Testis (tissue), 3 donors: Measurements from ENCODE around the gene ASIC2. TPM values are rescaled to one million over a fixed set of nuclear protein-coding genes. Genes with fewer than 3 reads are reported as not detected.

Experiments used
- DNase-seq: peaks from one replicate; pipeline ENCODE4 v3.0.0-alpha.2; 2019
- H3K27ac ChIP-seq, 2 donors: fragments of 200-600 bp; sonication (generic); one replicate each; pipeline ENCODE4 v1.5.1; 2019
- H3K27me3 ChIP-seq: fragments of 200-600 bp; sonication (generic); one replicate; pipeline ENCODE4 v1.5.1; 2019
- H3K36me3 ChIP-seq: fragments of 200-600 bp; sonication (generic); one replicate; pipeline ENCODE4 v1.5.1; 2017; ENCODE audit warnings: low read depth; ENCODE audit errors: missing control alignments
- H3K4me1 ChIP-seq: fragments of 200-600 bp; sonication (generic); one replicate; pipeline ENCODE4 v1.5.1; 2019
- H3K4me3 ChIP-seq, 2 donors: fragments of 200-600 bp; sonication (generic); one replicate each; pipeline ENCODE4 v1.5.1; 2017 to 2019
- H3K9me3 ChIP-seq: fragments of 200-600 bp; sonication (generic); one replicate; pipeline ENCODE4 v1.5.1; 2017
- POLR2A ChIP-seq: fragments of 450-650 bp; IDR thresholded peaks from one replicate; pipeline ENCODE4 v1.6.1; 2017; ENCODE audit warnings: antibody characterized with exemption, mild to moderate bottlenecking, moderate library complexity
- WGBS, 2 donors: methylation state at CpG; one replicate each; pipeline ENCODE4 v1.1.5; 2018; 5-methylcytosine and 5-hydroxymethylcytosine counted together
- intact Hi-C: fragments of 100-400 bp; cut with DNase I; formaldehyde crosslinking; loops from one replicate; pipeline ENCODE4 v1.15.1; 2023; ENCODE audit warnings: low total_unique reads
- polyA plus RNA-seq: library from polyadenylated mRNA; stranded (reverse); fragments of 350-450 nt; fragmentation: Illumina TruSeq; extraction: RNeasy Lipid Tissue Mini Kit (QIAGEN cat#74804); gene quantifications from one replicate; pipeline ENCODE4 v1.2.3, GENCODE V29; 2014; ENCODE audit warnings: low read depth, low replicate concordance; ENCODE audit not compliant: insufficient read depth
- total RNA-seq, 2 donors: library from RNA; depleted of rRNA; stranded (reverse); fragments of >200 nt; gene quantifications; one replicate each; pipeline ENCODE4 v1.2.3, GENCODE V29; 2016
- TF ChIP-seq, protein P1 (sequence below), 3 experiments: fragments of 450-650 bp in 2 of 3; fragments of 200-600 bp in 1 of 3; sonication (generic) in 1 of 3; IDR thresholded peaks; one replicate each; pipeline ENCODE4 v1.5.1; 2016 to 2019; ENCODE audit warnings: antibody characterized with exemption in 3 of 3, mild to moderate bottlenecking in 2 of 3, moderate library complexity in 1 of 3

ASIC2 gene
- total and polyA plus RNA-seq, 3 donors from 2014 or later = 0.73 to 1.0 (median 0.81) TPM

DNA sequence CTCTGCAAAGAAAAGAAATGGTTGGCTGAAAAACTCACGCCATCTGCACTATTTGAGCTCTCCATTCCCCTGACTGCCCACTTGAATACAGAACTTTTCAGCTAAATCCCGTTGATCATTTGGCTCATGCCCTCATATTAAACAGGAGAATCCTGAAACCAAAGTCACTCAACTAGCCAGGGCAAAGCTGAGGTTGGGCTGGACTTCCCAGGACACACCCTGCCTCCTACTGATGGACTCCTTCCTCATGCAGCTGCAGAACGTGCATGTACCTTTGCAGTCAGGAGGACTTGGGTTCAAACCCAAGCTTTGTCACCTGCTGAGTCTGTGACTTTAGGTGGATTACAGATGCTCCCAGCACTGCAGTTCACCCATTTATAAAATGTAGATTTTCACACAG is 7.7 kb downstream of the ASIC2 start:
- no peaks in the 10 kb centered on the region for H3K9me3 ChIP-seq
- no peak for DNase-seq
- no peak for TF ChIP-seq POLR2A
- TF ChIP-seq, protein P1, sequence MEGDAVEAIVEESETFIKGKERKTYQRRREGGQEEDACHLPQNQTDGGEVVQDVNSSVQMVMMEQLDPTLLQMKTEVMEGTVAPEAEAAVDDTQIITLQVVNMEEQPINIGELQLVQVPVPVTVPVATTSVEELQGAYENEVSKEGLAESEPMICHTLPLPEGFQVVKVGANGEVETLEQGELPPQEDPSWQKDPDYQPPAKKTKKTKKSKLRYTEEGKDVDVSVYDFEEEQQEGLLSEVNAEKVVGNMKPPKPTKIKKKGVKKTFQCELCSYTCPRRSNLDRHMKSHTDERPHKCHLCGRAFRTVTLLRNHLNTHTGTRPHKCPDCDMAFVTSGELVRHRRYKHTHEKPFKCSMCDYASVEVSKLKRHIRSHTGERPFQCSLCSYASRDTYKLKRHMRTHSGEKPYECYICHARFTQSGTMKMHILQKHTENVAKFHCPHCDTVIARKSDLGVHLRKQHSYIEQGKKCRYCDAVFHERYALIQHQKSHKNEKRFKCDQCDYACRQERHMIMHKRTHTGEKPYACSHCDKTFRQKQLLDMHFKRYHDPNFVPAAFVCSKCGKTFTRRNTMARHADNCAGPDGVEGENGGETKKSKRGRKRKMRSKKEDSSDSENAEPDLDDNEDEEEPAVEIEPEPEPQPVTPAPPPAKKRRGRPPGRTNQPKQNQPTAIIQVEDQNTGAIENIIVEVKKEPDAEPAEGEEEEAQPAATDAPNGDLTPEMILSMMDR (IDR thresholded peaks at IDR 0.05) = no peak
- intact Hi-C loops = no loop called here
- no peaks in the 10 kb centered on the region for H3K27me3 ChIP-seq
- 83 to 93% methylated on average over 3 of the region's 3 CpGs for WGBS, 2 donors
- peaks cover 9% of the 10 kb centered on the region for H3K4me1 ChIP-seq
- H3K36me3 ChIP-seq = no peaks in the 10 kb centered on the region
- no peak overlapping the region for H3K4me3 ChIP-seq
- H3K27ac ChIP-seq = no peak overlapping the region

DNA sequence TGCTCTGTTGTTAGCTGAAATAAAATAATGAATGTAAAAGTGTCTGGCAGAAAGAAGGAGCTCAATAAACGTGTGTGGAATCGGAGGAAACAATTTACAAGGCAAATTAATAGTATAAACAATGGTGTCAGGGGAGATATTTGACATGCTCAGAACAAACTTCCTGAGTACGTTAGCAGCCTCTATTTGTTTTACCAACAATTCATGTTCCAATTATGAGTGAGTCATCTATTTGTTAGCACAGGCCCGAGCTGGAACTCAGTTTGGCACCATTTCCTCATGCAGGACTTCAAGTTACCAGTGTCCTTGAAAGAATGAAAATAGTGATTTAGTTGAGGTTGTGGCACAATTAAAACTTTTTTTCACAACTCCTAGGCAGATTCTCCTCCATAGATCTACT is 9.1 kb downstream of the ASIC2 start:
- peak; percentile 72 for DNase-seq
- Histone ChIP-seq H3K27me3 (no peaks in the 10 kb centered on the region), H3K36me3 (no peaks in the 10 kb centered on the region), H3K4me3 (no peak overlapping the region), H3K4me1 (peaks cover 9% of the 10 kb centered on the region), H3K27ac (peak overlapping the region in 1 of 2 donors; percentile 41), H3K9me3 (no peaks in the 10 kb centered on the region)
- intact Hi-C loops = no loop called here
- 32 to 40% methylated on average over 4 of the region's 4 CpGs for WGBS, 2 donors
- TF ChIP-seq POLR2A = no peak
- TF ChIP-seq, protein P1 (IDR thresholded peaks at IDR 0.05) = no peak

DNA sequence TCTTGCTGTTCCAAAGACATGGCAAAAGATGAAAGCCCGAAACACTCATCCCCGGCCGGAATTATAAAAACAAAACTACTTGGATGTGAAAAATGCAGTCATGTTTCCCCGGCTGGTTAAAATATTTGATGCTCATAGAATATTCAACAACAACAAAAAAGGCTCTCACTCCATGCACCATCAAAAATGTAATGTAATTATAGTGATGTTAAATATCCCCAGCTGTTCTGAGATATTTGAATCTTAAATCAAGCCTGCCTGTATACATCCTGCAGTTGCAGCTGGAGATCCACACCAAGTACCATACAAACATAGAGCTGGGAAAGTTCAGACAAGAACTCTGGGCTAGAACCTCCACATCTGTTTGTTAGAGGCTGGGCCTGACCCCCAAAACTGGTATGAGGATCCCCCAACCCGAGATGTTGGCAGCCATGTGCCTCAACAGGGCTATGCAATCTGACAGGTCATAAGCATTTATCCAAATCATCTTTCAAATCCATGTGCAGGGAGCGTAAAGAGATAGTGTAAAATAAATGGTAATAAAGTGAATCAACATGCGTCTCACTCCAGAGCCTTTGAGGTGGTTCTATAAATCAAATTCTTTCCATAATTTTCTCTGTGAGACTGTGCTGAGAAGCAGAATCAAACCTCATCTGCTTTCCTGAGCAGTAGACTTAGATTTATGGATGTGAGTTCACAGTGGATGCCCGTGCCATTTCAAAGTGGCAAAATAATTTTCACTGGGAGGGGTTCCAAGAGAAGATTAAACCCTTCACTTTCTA is 12.7 kb downstream of the ASIC2 start:
- no peaks in the 10 kb centered on the region for H3K9me3 ChIP-seq
- no peak overlapping the region for H3K4me3 ChIP-seq
- DNase-seq = no peak
- H3K27ac ChIP-seq = no peak overlapping the region
- H3K36me3 ChIP-seq = no peaks in the 10 kb centered on the region
- TF ChIP-seq POLR2A = no peak
- TF ChIP-seq, protein P1 (IDR thresholded peaks at IDR 0.05) = no peak
- peaks cover 14% of the 10 kb centered on the region for H3K4me1 ChIP-seq
- no peaks in the 10 kb centered on the region for H3K27me3 ChIP-seq
- intact Hi-C loops = no loop called here
- 76% methylated on average over 8 of the region's 8 CpGs for WGBS, 2 donors

DNA sequence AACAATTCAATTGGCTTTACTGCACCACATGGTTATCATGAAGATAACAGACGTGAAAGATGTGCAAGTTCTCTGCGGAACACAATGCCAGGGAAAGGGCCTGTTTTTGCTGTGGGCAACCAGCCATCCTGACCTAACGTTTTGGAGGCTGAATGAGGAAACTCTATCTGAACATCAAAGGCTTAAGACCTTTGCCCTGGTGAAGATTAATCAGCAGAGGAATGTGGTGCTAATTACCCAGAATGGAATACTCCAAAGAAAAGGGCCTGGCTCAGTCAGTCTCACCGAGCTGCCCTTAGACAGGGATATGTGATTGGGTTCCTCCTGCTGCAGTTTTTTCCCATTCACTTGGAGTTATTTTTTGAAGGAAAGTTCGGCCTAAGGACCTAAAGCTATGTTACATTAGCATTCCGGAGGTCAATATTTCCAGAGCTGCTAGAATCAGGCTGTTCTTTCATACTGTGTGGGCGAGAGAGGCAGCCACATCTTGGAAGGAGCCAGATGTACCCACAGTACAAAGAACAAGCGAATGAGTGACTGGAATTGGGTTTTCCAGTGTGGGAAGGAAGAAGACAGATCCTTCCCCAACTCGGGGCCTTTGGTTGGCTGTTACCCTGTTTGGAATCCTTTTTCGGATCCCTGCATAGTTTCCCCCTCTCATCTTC is 15.5 kb downstream of the ASIC2 start:
- intact Hi-C loops = no loop called here
- WGBS, 2 donors = 36 to 43% methylated on average over 10 of the region's 10 CpGs
- Histone ChIP-seq H3K4me3 (no peak overlapping the region), H3K36me3 (no peaks in the 10 kb centered on the region), H3K27ac (peak overlapping the region in 1 of 2 donors; percentile 54), H3K9me3 (no peaks in the 10 kb centered on the region), H3K27me3 (no peaks in the 10 kb centered on the region), H3K4me1 (peaks cover 5% of the 10 kb centered on the region)
- DNase-seq = no peak
- TF ChIP-seq POLR2A = no peak
- TF ChIP-seq, protein P1 (IDR thresholded peaks at IDR 0.05) = no peak
